ENCODE measurements around the gene SOX6.

Gene SOX6

DNA sequence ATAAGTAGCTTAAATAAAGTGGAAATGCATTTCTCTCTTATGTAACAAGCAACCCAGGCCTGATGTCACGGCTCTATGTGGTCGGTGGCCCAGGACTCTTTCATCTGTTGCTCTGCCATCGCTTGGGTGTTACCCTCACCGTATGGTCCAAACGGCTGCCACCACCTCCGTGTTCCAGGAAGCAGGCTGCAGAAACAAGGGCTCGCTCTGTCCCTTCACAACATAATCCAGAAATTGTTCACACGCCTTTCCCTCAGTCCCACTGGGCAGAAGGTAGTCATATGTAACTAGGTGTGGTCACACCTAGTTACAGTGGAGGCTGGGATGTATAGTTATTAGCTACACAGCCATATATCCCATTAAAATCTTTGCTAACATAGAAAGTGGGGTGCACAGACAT is 421.0 kb downstream of the SOX6 start:
- Histone ChIP-seq H3K4me2 (ENCODE audit: low read depth, low read length) (no peak overlapping the region), H3F3A (ENCODE audit: insufficient read depth, low read length) (no peaks in the 10 kb centered on the region), H3K9me3 (replicated peaks; ENCODE audit: insufficient read depth, low read length) (no peaks in the 10 kb centered on the region; the same call in 1 of the 2 replicates), H3K4me1 (ENCODE audit: low read length) (no peaks in the 10 kb centered on the region), H3K9ac (ENCODE audit: low read length) (no peak overlapping the region), H3K79me2 (ENCODE audit: low read length) (no peaks in the 10 kb centered on the region), H3K4me3 (ENCODE audit: low read length) (no peak overlapping the region), H3K27me3 (replicated peaks; ENCODE audit: insufficient read depth, low read length) (no peaks in the 10 kb centered on the region), H3K36me3 (replicated peaks; ENCODE audit: insufficient read depth, low read length) (no peaks in the 10 kb centered on the region), H3K27ac (ENCODE audit: low read length) (no peak overlapping the region), H2AFZ (ENCODE audit: low read length) (no peak overlapping the region), H4K20me1 (ENCODE audit: insufficient read depth, low read length) (no peaks in the 10 kb centered on the region), H3K9me2 (replicated peaks; ENCODE audit: insufficient read depth, low read length) (no peaks in the 10 kb centered on the region)
- DNase-seq: no peak
- TF ChIP-seq, protein P1, sequence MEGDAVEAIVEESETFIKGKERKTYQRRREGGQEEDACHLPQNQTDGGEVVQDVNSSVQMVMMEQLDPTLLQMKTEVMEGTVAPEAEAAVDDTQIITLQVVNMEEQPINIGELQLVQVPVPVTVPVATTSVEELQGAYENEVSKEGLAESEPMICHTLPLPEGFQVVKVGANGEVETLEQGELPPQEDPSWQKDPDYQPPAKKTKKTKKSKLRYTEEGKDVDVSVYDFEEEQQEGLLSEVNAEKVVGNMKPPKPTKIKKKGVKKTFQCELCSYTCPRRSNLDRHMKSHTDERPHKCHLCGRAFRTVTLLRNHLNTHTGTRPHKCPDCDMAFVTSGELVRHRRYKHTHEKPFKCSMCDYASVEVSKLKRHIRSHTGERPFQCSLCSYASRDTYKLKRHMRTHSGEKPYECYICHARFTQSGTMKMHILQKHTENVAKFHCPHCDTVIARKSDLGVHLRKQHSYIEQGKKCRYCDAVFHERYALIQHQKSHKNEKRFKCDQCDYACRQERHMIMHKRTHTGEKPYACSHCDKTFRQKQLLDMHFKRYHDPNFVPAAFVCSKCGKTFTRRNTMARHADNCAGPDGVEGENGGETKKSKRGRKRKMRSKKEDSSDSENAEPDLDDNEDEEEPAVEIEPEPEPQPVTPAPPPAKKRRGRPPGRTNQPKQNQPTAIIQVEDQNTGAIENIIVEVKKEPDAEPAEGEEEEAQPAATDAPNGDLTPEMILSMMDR (IDR thresholded peaks at IDR 0.05; ENCODE audit: low read length): no peak
- TF ChIP-seq EZH2phosphoT487 (IDR thresholded peaks at IDR 0.05; ENCODE audit: low read length) (no peak), EZH2 (optimal IDR thresholded peaks at IDR 0.05; ENCODE audit: low read depth, low read length) (no peak)

DNA sequence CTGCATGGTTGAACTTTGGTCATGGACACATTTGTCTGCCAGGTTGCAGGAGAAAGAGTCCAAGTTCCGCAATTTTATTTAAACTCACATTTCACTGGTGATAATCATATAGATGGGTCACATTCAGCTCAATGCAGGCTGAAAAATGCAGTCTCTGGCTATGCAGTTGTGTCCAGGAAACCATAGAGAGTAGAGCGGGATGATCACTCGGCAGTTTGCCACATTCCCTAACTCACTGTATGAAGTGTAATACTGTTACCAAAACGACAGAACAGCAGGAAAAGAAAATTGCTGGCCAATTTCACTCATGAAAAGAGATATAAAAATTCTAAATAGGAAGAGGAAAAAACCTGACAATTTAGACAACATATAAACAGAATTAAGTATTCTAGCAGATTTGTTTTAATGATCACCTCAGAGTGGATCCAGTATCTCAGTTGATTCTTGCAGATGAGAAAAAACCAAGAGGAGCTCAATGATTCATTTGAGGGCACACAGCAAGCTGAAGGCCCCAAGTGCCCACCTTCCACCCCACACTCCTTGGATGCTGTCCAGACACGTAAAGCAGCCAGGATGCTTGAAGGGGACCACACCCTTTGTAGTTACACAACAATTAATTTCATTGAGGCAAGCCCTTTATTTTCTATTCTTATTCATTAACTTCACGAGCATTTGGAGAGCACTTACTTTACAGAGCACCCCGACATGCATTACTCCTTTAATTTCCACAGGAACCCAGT is 422.3 kb downstream of the SOX6 start:
- Histone ChIP-seq H3K9ac (ENCODE audit: low read length) (no peak overlapping the region), H2AFZ (ENCODE audit: low read length) (no peak overlapping the region), H3K9me3 (replicated peaks; ENCODE audit: insufficient read depth, low read length) (no peaks in the 10 kb centered on the region; the same call in 1 of the 2 replicates), H3K36me3 (replicated peaks; ENCODE audit: insufficient read depth, low read length) (no peaks in the 10 kb centered on the region), H3K4me3 (ENCODE audit: low read length) (no peak overlapping the region), H3K9me2 (replicated peaks; ENCODE audit: insufficient read depth, low read length) (no peaks in the 10 kb centered on the region), H3K27ac (ENCODE audit: low read length) (no peak overlapping the region), H3K27me3 (replicated peaks; ENCODE audit: insufficient read depth, low read length) (no peaks in the 10 kb centered on the region), H3F3A (ENCODE audit: insufficient read depth, low read length) (no peaks in the 10 kb centered on the region), H3K4me2 (ENCODE audit: low read depth, low read length) (no peak overlapping the region), H4K20me1 (ENCODE audit: insufficient read depth, low read length) (no peaks in the 10 kb centered on the region), H3K79me2 (ENCODE audit: low read length) (no peaks in the 10 kb centered on the region), H3K4me1 (ENCODE audit: low read length) (no peaks in the 10 kb centered on the region)
- TF ChIP-seq EZH2 (optimal IDR thresholded peaks at IDR 0.05; ENCODE audit: low read depth, low read length) (no peak), EZH2phosphoT487 (IDR thresholded peaks at IDR 0.05; ENCODE audit: low read length) (no peak)
- TF ChIP-seq, protein P1 (IDR thresholded peaks at IDR 0.05; ENCODE audit: low read length): no peak
- DNase-seq: no peak

DNA sequence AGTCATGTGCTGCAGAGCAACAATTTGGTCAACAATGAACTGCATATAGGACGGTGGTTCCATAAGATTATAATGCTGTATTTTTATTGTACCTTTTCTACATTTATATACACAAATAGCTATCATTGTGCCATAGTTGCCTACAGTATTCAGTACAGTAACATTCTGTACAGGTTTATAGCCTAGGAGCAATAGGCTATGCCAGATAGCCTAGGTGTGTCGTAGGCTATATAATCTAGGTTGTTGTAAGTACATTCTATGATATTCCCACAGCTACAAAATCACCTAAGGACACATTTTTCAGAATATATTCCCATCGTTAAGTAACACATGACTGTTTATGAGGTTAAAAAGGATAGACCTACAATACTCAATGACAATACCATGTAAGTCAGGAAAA is 423.9 kb downstream of the SOX6 start:
- no peaks in the 10 kb centered on the region for H4K20me1 ChIP-seq (ENCODE audit: insufficient read depth, low read length)
- H3K79me2 ChIP-seq (ENCODE audit: low read length): no peaks in the 10 kb centered on the region
- H3K36me3 ChIP-seq (replicated peaks; ENCODE audit: insufficient read depth, low read length): no peaks in the 10 kb centered on the region
- no peaks in the 10 kb centered on the region for H3K9me2 ChIP-seq (replicated peaks; ENCODE audit: insufficient read depth, low read length)
- no peak overlapping the region for H2AFZ ChIP-seq (ENCODE audit: low read length)
- no peak for DNase-seq
- H3F3A ChIP-seq (ENCODE audit: insufficient read depth, low read length): no peaks in the 10 kb centered on the region
- H3K9me3 ChIP-seq (replicated peaks; ENCODE audit: insufficient read depth, low read length): no peaks in the 10 kb centered on the region; the same call in 1 of the 2 replicates
- no peaks in the 10 kb centered on the region for H3K4me1 ChIP-seq (ENCODE audit: low read length)
- no peak overlapping the region for H3K9ac ChIP-seq (ENCODE audit: low read length)
- no peak overlapping the region for H3K27ac ChIP-seq (ENCODE audit: low read length)
- H3K4me2 ChIP-seq (ENCODE audit: low read depth, low read length): no peak overlapping the region
- no peaks in the 10 kb centered on the region for H3K27me3 ChIP-seq (replicated peaks; ENCODE audit: insufficient read depth, low read length)
- TF ChIP-seq, protein P1 (IDR thresholded peaks at IDR 0.05; ENCODE audit: low read length): no peak
- no peak for TF ChIP-seq EZH2phosphoT487 (IDR thresholded peaks at IDR 0.05; ENCODE audit: low read length)
- no peak for TF ChIP-seq EZH2 (optimal IDR thresholded peaks at IDR 0.05; ENCODE audit: low read depth, low read length)
- H3K4me3 ChIP-seq (ENCODE audit: low read length): no peak overlapping the region

Data from MM.1S (cell line).